ENCODE data around the gene RNF19B. TPM values are rescaled to one million over a fixed set of nuclear protein-coding genes. Genes with fewer than 3 reads are reported as not detected.

Gene RNF19B
- total RNA-seq, 1 experiment from 2014 or later, result 15.0 TPM

DNA sequence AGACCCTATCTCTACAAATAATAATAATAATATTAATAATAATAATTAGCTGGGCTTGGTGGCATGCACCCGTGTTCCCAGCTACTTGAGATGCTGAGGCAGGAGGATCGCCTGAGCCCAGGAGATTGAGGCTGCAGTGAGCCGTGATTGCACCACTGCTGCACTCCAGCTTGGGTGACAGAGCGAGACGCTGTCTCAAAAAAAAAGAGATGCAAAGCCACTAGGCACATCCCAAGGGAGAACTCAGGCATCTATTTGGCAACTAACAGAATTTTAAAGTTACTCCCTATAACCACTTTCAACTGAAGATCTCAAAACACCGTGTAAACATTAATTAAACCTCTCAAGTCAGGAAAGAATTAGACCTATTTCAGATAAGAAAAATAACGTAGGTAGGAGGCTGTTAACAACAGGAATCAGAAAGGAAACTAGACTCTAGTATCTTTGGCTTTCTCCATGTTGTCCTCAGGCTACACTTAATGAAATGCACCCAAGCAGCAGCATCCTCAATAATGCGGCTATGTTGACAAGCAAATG is 3.7 kb downstream of the RNF19B start:
- no peaks in the 10 kb centered on the region for H3K9me3 ChIP-seq (ENCODE audit: control insufficient read depth, low read depth, low read length)
- no peak overlapping the region for H4K5ac ChIP-seq (ENCODE audit: insufficient read length, low read depth, low read length)
- no peak overlapping the region for H2AK5ac ChIP-seq (ENCODE audit: insufficient read length, low read length)
- H3K23ac ChIP-seq (ENCODE audit: insufficient read length, low read depth, low read length), result no peak overlapping the region
- H2BK12ac ChIP-seq (ENCODE audit: insufficient read length, low read depth, low read length), result no peak overlapping the region
- no peak overlapping the region for H2BK20ac ChIP-seq (ENCODE audit: low read depth, low read length, poor library complexity, severe bottlenecking)
- no peak overlapping the region for H3K27ac ChIP-seq (ENCODE audit: insufficient read length, low read depth, low read length)
- no peak for DNase-seq
- H2BK15ac ChIP-seq (ENCODE audit: low read depth, low read length), result no peak overlapping the region
- H3K79me2 ChIP-seq (ENCODE audit: insufficient read depth, low read length), result peaks cover 2% of the 10 kb centered on the region; the same call in 1 of the 2 replicates
- no peak overlapping the region for H3K18ac ChIP-seq (ENCODE audit: insufficient read length, low read depth, low read length)
- H3K4me1 ChIP-seq (ENCODE audit: insufficient read depth, low read length), result 0 out of 2 replicates have a peak, but pooled peaks cover 4% of the 10 kb centered on the region
- no peak overlapping the region for H3K27ac Mint-ChIP-seq
- H3K79me1 ChIP-seq (ENCODE audit: insufficient read depth, low read depth, low read length, poor library complexity, severe bottlenecking), result no peaks in the 10 kb centered on the region
- no peaks in the 10 kb centered on the region for H4K20me1 ChIP-seq (ENCODE audit: control insufficient read depth, insufficient read depth, insufficient read length)
- H3K9ac ChIP-seq (ENCODE audit: extremely low read depth, insufficient read length, low read length), result no peak overlapping the region
- no peak overlapping the region for H3K4me3 Mint-ChIP-seq
- no peaks in the 10 kb centered on the region for H3K27me3 ChIP-seq (ENCODE audit: insufficient read depth, low read length)
- no CpG with 5 or more reads among the region's 8 CpGs for WGBS (ENCODE audit: extremely low coverage, insufficient read length, low lambda C conversion rate)
- no peak overlapping the region for H3K4me2 ChIP-seq (ENCODE audit: insufficient read depth, insufficient read length, low read length)
- H2BK120ac ChIP-seq (ENCODE audit: low read depth, low read length, poor library complexity, severe bottlenecking), result no peak overlapping the region
- H3K27me3 Mint-ChIP-seq (ENCODE audit: low read depth), result peaks cover 5% of the 10 kb centered on the region
- H3K14ac ChIP-seq (ENCODE audit: insufficient read depth, low read length), result no peak overlapping the region
- 0 out of 5 replicates have a peak, but pooled peaks cover 0 to 2% of the 10 kb centered on the region in 2 experiments for H3K9me3 Mint-ChIP-seq
- H3K23me2 ChIP-seq (ENCODE audit: insufficient read length, low read depth, low read length, poor library complexity, severe bottlenecking), result no peaks in the 10 kb centered on the region
- no peak overlapping the region for H3K56ac ChIP-seq (ENCODE audit: insufficient read length, low read depth, low read length)
- no peak overlapping the region for H4K8ac ChIP-seq (replicated peaks; ENCODE audit: insufficient read length, low read depth, low read length)
- no peak overlapping the region for H3T11ph ChIP-seq (ENCODE audit: low read length)
- H3K36me3 Mint-ChIP-seq (ENCODE audit: insufficient read depth in 1 of 3, low read depth in 3 of 3), result 0 out of 7 replicates have a peak, but pooled peaks cover 0 to 3% (median 0%) of the 10 kb centered on the region in 3 experiments
- H2AFZ ChIP-seq (ENCODE audit: low read length), result no peak overlapping the region
- peaks cover 18 to 20% of the 10 kb centered on the region in 2 experiments for H3K4me1 Mint-ChIP-seq
- no peak overlapping the region for H3K4ac ChIP-seq (ENCODE audit: low read depth, low read length)
- TF ChIP-seq, protein P1, sequence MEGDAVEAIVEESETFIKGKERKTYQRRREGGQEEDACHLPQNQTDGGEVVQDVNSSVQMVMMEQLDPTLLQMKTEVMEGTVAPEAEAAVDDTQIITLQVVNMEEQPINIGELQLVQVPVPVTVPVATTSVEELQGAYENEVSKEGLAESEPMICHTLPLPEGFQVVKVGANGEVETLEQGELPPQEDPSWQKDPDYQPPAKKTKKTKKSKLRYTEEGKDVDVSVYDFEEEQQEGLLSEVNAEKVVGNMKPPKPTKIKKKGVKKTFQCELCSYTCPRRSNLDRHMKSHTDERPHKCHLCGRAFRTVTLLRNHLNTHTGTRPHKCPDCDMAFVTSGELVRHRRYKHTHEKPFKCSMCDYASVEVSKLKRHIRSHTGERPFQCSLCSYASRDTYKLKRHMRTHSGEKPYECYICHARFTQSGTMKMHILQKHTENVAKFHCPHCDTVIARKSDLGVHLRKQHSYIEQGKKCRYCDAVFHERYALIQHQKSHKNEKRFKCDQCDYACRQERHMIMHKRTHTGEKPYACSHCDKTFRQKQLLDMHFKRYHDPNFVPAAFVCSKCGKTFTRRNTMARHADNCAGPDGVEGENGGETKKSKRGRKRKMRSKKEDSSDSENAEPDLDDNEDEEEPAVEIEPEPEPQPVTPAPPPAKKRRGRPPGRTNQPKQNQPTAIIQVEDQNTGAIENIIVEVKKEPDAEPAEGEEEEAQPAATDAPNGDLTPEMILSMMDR (conservative IDR thresholded peaks at IDR 0.05), result no peak
- no peak overlapping the region for H2BK5ac ChIP-seq (ENCODE audit: insufficient read length, low read length)
- no peak overlapping the region for H4K91ac ChIP-seq (ENCODE audit: insufficient read length, low read depth, low read length)

All from H9 (cell line).